Osteoblast (primary cell): Measurements from ENCODE around the gene PAK5. TPM values are rescaled to one million over a fixed set of nuclear protein-coding genes. Genes with fewer than 3 reads are reported as not detected.

Experiments
- DNase-seq: peaks from one replicate; pipeline ENCODE4 v3.0.0; 2011; ENCODE audit warnings: low spot score, mixed read lengths; ENCODE audit not compliant: insufficient read length; ENCODE audit errors: missing footprints
- H2AFZ ChIP-seq: 2 replicates; pipeline ENCODE4 v1.6.0; 2011; ENCODE audit warnings: mild to moderate bottlenecking, low read length
- H3K27ac ChIP-seq: 2 replicates; pipeline ENCODE4 v1.5.1; 2011; ENCODE audit warnings: mild to moderate bottlenecking, low read depth, low read length, moderate library complexity
- H3K27me3 ChIP-seq: 2 replicates; pipeline ENCODE4 v1.6.0; 2012; ENCODE audit warnings: mild to moderate bottlenecking, control low read depth, inconsistent platforms, low read length, moderate library complexity; ENCODE audit not compliant: insufficient read depth
- H3K36me3 ChIP-seq: 2 replicates; pipeline ENCODE4 v1.5.1; 2011; ENCODE audit warnings: mild to moderate bottlenecking, low read length, control low read depth, moderate library complexity; ENCODE audit not compliant: insufficient read depth
- H3K4me1 ChIP-seq: 2 replicates; pipeline ENCODE4 v1.5.1; 2011; ENCODE audit warnings: mild to moderate bottlenecking, low read length, control low read depth, moderate library complexity; ENCODE audit not compliant: insufficient read depth
- H3K4me2 ChIP-seq: 2 replicates; pipeline ENCODE4 v1.6.0; 2011; ENCODE audit warnings: mild to moderate bottlenecking, low read length; ENCODE audit not compliant: insufficient read depth
- H3K4me3 ChIP-seq: fragments of 200-600 bp; sonication (generic); 3 replicates; pipeline ENCODE4 v1.5.1; 2012; ENCODE audit warnings: mild to moderate bottlenecking, low read length, inconsistent platforms; ENCODE audit not compliant: insufficient read depth
- H3K79me2 ChIP-seq: 2 replicates; pipeline ENCODE4 v1.6.0; 2012; ENCODE audit warnings: mild to moderate bottlenecking, low read length, control low read depth, inconsistent platforms; ENCODE audit not compliant: insufficient read depth
- H3K9me3 ChIP-seq: 2 replicates; pipeline ENCODE4 v1.5.1; 2011; ENCODE audit warnings: low read depth, low read length, control low read depth
- H4K20me1 ChIP-seq: 2 replicates; pipeline ENCODE4 v1.6.0; 2012; ENCODE audit warnings: mild to moderate bottlenecking, low read length, control low read depth; ENCODE audit not compliant: insufficient read depth
- total RNA-seq: library from RNA; depleted of rRNA; stranded (reverse); fragments of >200 nt; gene quantifications from 2 replicates; pipeline ENCODE4 v1.2.3, GENCODE V29; 2012
- TF ChIP-seq, protein P1 (sequence below): IDR thresholded peaks from 2 replicates; pipeline ENCODE4 v1.5.1; 2011; ENCODE audit warnings: mild to moderate bottlenecking, low read depth, low read length, moderate library complexity; ENCODE audit errors: extremely low read depth

The PAK5 gene
- total RNA-seq, 1 donor = not detected

DNA sequence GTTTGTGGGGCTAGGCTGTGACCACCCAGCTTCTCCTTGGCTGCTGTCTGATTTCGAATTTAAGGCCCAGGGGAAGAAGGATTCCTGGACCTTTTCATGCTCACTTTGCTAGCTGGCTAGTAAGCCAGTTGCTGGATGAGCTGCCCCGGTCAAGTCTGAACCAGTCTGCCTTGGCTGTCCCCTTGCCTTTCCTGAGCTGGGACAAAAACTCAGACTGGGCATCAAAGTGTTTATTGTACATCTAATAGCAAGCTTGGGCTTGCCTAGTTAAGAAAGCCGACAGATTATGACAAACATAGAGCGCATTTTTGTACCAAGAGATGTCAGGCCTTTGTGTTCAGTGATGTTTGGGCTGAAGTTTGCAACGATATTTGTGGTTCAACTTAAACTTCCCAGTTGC lies 750 bp upstream of the PAK5 start:
- H3K4me3 ChIP-seq = no peak overlapping the region
- no peaks in the 10 kb centered on the region for H3K9me3 ChIP-seq

GRCh38 chr20:9838035-9838377 lies 870 bp downstream of the PAK5 start:
- H3K9me3 ChIP-seq = no peaks in the 10 kb centered on the region
- H3K79me2 ChIP-seq = no peaks in the 10 kb centered on the region
- H3K4me1 ChIP-seq = no peaks in the 10 kb centered on the region
- no peak overlapping the region for H3K27ac ChIP-seq
- DNase-seq = peak; percentile 36
- TF ChIP-seq, protein P1, sequence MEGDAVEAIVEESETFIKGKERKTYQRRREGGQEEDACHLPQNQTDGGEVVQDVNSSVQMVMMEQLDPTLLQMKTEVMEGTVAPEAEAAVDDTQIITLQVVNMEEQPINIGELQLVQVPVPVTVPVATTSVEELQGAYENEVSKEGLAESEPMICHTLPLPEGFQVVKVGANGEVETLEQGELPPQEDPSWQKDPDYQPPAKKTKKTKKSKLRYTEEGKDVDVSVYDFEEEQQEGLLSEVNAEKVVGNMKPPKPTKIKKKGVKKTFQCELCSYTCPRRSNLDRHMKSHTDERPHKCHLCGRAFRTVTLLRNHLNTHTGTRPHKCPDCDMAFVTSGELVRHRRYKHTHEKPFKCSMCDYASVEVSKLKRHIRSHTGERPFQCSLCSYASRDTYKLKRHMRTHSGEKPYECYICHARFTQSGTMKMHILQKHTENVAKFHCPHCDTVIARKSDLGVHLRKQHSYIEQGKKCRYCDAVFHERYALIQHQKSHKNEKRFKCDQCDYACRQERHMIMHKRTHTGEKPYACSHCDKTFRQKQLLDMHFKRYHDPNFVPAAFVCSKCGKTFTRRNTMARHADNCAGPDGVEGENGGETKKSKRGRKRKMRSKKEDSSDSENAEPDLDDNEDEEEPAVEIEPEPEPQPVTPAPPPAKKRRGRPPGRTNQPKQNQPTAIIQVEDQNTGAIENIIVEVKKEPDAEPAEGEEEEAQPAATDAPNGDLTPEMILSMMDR = no peak
- no peaks in the 10 kb centered on the region for H3K36me3 ChIP-seq
- peak overlapping the region; percentile 9 for H3K4me2 ChIP-seq
- no peak overlapping the region for H3K4me3 ChIP-seq
- peaks cover 11% of the 10 kb centered on the region for H3K27me3 ChIP-seq
- no peak overlapping the region for H2AFZ ChIP-seq
- H4K20me1 ChIP-seq = no peaks in the 10 kb centered on the region

More for the DNA sequence above, 750 bp upstream of the PAK5 start:
- H3K4me2 ChIP-seq = no peak overlapping the region
- TF ChIP-seq, protein P1 = no peak
- H3K36me3 ChIP-seq = no peaks in the 10 kb centered on the region
- H2AFZ ChIP-seq = no peak overlapping the region
- no peak overlapping the region for H3K27ac ChIP-seq
- no peaks in the 10 kb centered on the region for H3K4me1 ChIP-seq
- H4K20me1 ChIP-seq = no peaks in the 10 kb centered on the region
- H3K79me2 ChIP-seq = no peaks in the 10 kb centered on the region
- peaks cover 11% of the 10 kb centered on the region for H3K27me3 ChIP-seq
- no peak for DNase-seq

- peaks cover 11% of the 10 kb centered on the region for H3K27me3 ChIP-seq
- H3K4me3 ChIP-seq = no peak overlapping the region
- H2AFZ ChIP-seq = no peak overlapping the region
- H4K20me1 ChIP-seq = no peaks in the 10 kb centered on the region
- H3K27ac ChIP-seq = no peak overlapping the region
- no peak for DNase-seq
- no peaks in the 10 kb centered on the region for H3K4me1 ChIP-seq
- H3K79me2 ChIP-seq = no peaks in the 10 kb centered on the region
- H3K36me3 ChIP-seq = no peaks in the 10 kb centered on the region
- H3K9me3 ChIP-seq = no peaks in the 10 kb centered on the region
- TF ChIP-seq, protein P1 = no peak
- no peak overlapping the region for H3K4me2 ChIP-seq
Observed at GRCh38 chr20:9837634-9838033, 1.2 kb downstream of the PAK5 start.

GRCh38 chr20:9835302-9835701 lies 3.6 kb downstream of the PAK5 start:
- Histone ChIP-seq H2AFZ (no peak overlapping the region), H3K4me2 (no peak overlapping the region), H3K4me3 (no peak overlapping the region), H3K4me1 (no peaks in the 10 kb centered on the region), H3K27me3 (peaks cover 11% of the 10 kb centered on the region), H4K20me1 (no peaks in the 10 kb centered on the region), H3K79me2 (no peaks in the 10 kb centered on the region), H3K9me3 (no peaks in the 10 kb centered on the region), H3K36me3 (no peaks in the 10 kb centered on the region), H3K27ac (no peak overlapping the region)
- TF ChIP-seq, protein P1 = no peak
- no peak for DNase-seq
